NCI-H2171 (cell line): ENCODE measurements around the gene OR9Q2.
"Not testable (repeated sequence)": the region's sequence is repeated elsewhere in the genome, so short reads cannot be mapped to it uniquely, and the experiment has no call there.

Experiments
- DNase-seq: peaks from one replicate; lab custom pipeline; 2025; lab: John Stamatoyannopoulos, UW

The OR9Q2 gene, protein sequence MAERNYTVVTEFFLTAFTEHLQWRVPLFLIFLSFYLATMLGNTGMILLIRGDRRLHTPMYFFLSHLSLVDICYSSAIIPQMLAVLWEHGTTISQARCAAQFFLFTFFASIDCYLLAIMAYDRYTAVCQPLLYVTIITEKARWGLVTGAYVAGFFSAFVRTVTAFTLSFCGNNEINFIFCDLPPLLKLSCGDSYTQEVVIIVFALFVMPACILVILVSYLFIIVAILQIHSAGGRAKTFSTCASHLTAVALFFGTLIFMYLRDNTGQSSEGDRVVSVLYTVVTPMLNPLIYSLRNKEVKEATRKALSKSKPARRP

DNA sequence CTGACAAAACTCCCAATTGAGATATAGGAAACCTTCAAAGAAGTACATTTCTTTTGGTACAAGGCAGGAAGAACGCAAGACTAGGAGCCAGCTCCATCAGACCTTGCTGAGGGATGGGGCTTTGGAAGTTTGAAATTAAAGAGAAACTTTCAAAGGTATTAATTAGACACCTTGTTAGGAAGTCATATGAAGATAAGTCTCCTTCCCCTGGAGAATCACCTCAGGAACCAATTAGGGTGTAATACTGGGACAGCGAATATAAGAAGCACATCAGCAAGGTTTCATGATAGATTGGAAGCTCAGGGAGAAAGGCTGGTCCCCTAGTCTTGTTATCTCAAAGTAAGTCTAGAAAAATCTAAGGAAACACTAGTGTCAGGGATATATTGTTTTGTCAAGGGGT, at the start of gene OR9Q2:
Gene OR9Q2, plus strand, starts transcription at position 301 of the 400 bp plus-strand sequence. CDS start 1,421 bp downstream, outside the sequence.
- no peak for DNase-seq

DNA sequence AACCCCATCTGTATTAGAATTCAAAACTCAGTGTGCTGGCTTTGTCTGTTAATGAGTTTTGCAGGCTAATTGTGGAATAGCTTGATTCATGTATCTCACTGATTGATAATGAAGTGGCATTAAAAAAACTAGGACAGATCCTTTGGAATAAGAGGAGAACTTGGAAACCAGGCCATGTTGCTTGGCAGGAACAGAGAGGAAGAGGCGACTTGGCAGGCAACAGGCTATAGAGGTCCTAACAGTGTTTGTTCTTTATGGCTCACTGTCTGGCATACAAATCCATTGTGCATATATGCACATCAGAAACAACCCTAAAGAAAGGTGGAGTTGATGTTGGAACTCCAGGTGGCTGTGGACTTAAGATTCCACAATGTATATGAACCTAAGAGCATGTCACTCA, 46.1 kb upstream of the OR9Q2 start:
- DNase-seq = no peak

DNA sequence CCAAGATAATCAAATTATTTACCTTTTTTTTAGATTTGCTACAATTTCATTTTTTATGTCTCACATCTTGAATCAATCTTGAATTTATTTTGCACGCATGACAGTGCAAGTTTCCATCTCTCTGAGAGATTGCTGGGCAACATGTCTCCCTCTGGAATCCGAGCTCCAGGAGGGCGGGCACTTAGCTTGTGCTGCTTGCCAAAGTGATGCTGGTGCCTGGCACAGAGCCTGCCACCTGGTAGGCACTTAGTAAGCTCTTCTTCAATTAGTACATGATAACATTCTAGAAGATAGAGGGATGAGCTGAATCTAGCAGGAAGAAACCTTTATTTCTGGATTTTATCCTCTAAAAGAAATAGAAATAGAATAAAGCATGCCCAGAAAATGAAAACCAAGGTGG, 36.1 kb upstream of the OR9Q2 start:
- DNase-seq = no peak

GRCh38 chr11:58164389-58164788, 24.5 kb upstream of the OR9Q2 start:
- no peak for DNase-seq

- DNase-seq = no peak
Measured at GRCh38 chr11:58164990-58165389, 23.9 kb upstream of the OR9Q2 start.

DNA sequence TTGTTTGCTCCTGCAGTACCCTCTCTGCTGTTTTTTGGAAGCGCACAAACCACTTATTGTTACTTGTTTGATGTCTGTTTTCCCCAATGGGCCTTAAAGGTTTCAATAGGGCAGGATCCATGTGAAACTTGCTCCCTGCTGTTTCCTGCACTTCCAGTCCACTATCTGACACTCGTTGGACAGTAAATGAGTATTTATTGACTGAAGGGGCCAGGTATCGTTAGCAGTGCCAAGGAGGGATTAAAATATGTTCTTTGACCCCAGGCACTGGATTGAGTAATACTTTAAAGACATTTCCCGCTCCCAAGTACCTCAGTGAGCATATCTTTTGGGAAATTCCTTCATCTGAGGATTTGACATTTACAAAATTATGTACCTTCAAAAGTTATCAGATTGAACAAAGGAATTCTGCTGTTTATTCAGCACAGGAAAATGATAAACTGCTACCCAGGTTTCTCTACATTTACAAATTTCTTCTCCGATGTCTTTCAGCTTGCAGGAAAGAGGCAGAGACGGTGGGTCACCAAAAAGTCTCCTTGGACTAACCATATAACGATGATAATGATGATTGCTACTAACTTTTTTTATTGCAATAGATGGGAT, 23.3 kb upstream of the OR9Q2 start:
- no peak for DNase-seq

GRCh38 chr11:58177409-58178054, 11.3 kb upstream of the OR9Q2 start:
- DNase-seq = no peak

GRCh38 chr11:58178444-58178843, 10.4 kb upstream of the OR9Q2 start:
- DNase-seq = no peak

DNA sequence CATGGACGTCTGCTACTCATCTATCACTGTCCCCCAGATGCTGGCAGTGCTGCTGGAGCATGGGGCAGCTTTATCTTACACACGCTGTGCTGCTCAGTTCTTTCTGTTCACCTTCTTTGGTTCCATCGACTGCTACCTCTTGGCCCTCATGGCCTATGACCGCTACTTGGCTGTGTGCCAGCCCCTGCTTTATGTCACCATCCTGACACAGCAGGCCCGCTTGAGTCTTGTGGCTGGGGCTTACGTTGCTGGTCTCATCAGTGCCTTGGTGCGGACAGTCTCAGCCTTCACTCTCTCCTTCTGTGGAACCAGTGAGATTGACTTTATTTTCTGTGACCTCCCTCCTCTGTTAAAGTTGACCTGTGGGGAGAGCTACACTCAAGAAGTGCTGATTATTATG, 9.2 kb upstream of the OR9Q2 start:
- no peak for DNase-seq

GRCh38 chr11:58186938-58187337, 1.9 kb upstream of the OR9Q2 start:
- DNase-seq = no peak

- DNase-seq = no peak
Measured at GRCh38 chr11:58192229-58192628, 3.4 kb downstream of the OR9Q2 start.

DNA sequence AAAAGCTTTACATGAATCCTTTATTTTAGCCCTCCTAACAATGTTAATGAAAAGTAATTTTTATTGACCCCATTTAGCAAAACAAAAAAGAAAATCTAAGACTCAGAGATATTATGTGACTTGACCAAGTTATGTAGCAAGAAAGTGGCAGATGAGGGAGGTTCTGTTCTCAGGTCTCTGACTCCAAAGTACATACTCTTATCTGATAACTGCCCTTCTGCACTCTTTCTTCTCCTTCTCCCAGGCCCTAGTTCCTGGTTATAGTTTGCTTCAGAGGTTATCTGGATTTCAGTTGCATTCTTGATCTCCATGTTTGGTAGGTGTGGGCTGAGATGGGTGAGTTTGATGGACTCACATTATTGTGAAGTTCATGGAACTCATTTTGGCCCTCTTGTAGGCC, 4.5 kb downstream of the OR9Q2 start:
- DNase-seq = no peak

DNA sequence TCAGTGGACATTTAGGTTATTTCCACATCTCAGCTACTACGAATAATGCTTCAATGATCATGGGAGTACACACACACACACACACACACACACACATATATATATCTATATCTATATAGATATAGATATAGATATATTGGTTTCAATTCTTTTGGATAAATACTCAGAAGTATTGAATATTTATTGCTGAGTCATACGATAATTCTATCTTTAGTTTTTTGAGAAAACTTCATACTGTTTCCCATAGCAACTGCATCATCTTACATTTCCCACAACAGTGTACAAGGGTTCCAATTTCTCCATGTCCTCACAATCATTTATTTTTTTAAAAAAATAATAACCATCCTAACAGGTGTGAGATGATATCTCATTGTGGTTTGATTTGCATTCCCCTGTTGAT, 7.1 kb downstream of the OR9Q2 start:
- no peak for DNase-seq

- no peak for DNase-seq
Measured at GRCh38 chr11:58199271-58199670, 10.4 kb downstream of the OR9Q2 start.

GRCh38 chr11:58204042-58204441, 15.2 kb downstream of the OR9Q2 start, which contains the start of gene OR1S2:
Gene OR1S2, minus strand, starts transcription at chr11:58204142. Its CDS starts 0 bp downstream, at chr11:58204142.
- no peak for DNase-seq

GRCh38 chr11:58212420-58212819, 23.6 kb downstream of the OR9Q2 start, which contains the start of gene OR1S1:
Gene OR1S1, plus strand, starts transcription at chr11:58212720.
- DNase-seq = not testable (repeated sequence)

DNA sequence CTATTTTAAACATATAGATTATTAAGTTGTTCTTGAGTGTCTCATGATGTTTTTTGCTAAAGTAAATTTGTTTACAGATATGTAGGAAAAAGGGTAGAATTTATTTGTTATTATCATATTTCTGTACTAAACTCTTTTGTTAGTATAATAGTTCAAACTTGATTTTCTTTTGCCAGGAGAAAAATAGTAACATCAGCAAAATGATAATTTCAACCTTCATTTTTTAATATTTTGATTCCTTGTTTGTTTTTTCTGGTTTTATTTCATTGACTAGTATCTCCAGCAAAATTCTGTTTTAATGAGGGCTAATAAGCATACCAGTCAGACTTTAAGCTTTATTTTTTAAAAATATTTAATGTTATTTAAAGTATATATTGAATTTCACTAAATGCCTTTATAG, 27.6 kb downstream of the OR9Q2 start:
- DNase-seq = no peak

GRCh38 chr11:58222721-58223120, 33.9 kb downstream of the OR9Q2 start:
- DNase-seq = no peak

DNA sequence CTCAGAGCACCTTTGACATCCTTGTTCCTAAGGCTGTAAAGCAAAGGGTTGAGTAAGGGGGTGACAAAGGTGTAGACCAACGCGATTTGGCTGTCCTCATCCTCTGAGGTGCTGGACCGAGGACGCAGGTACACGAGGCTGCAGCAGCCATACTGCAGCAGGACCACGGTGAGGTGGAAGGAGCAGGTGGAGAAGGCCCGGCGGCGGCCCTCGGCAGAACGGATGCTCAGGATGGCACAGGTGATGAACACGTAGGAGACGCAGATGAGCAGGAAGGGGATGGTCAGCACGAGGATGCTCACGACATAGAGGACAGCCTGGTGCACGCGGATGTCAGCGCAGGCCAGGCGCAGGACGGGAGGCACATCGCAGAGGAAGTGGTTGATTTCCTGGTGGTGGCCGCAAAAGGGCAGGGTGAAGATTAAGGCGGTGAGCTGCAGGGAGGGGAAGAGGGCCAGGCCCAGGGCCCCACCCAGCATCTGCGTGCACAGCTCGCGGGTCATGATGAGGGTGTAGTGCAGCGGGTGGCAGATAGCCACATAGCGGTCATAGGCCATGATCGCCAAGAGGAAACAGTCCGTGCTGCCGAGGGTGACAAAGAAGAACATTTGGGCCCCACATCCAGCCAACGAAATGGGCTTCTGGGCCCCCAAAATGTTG, 39.2 kb downstream of the OR9Q2 start:
- DNase-seq = no peak
